H9 (cell line): ENCODE results near the gene GABBR2. TPM values are rescaled to one million over a fixed set of nuclear protein-coding genes. Genes with fewer than 3 reads are reported as not detected.

Experiments used
- DNase-seq: peaks from one replicate; pipeline ENCODE4 v3.0.0-alpha.2; 2017
- H2AFZ ChIP-seq: one replicate; pipeline ENCODE4 v1.6.1; 2013; ENCODE audit warnings: mild to moderate bottlenecking, low read length, control low read depth, moderate library complexity
- H2AK5ac ChIP-seq: 2 replicates; pipeline ENCODE4 v1.6.1; 2013; ENCODE audit warnings: low read length, control low read depth, mixed read lengths; ENCODE audit not compliant: insufficient read length
- H2BK120ac ChIP-seq: one replicate; pipeline ENCODE4 v1.6.1; 2013; ENCODE audit warnings: low read depth, mild to moderate bottlenecking, low read length, control low read depth, inconsistent platforms; ENCODE audit not compliant: poor library complexity, severe bottlenecking
- H2BK12ac ChIP-seq: 2 replicates; pipeline ENCODE4 v1.6.1; 2013; ENCODE audit warnings: low read length, control low read depth, mixed read lengths, low read depth; ENCODE audit not compliant: insufficient read length
- H2BK15ac ChIP-seq: 2 replicates; pipeline ENCODE4 v1.6.1; 2013; ENCODE audit warnings: low read depth, low read length, control low read depth
- H2BK20ac ChIP-seq: one replicate; pipeline ENCODE4 v1.6.1; 2013; ENCODE audit warnings: low read depth, mild to moderate bottlenecking, low read length, control low read depth, inconsistent platforms; ENCODE audit not compliant: poor library complexity, severe bottlenecking
- H2BK5ac ChIP-seq: 2 replicates; pipeline ENCODE4 v1.6.1; 2013; ENCODE audit warnings: low read length, control low read depth, mixed read lengths; ENCODE audit not compliant: insufficient read length
- H3K14ac ChIP-seq: 2 replicates; pipeline ENCODE4 v1.6.1; 2013; ENCODE audit warnings: low read length, control low read depth; ENCODE audit not compliant: insufficient read depth
- H3K18ac ChIP-seq: 2 replicates; pipeline ENCODE4 v1.6.1; 2013; ENCODE audit warnings: low read depth, mild to moderate bottlenecking, mixed read lengths, low read length, control low read depth; ENCODE audit not compliant: insufficient read length
- H3K23ac ChIP-seq: 2 replicates; pipeline ENCODE4 v1.6.1; 2013; ENCODE audit warnings: low read length, control low read depth, mixed read lengths, low read depth; ENCODE audit not compliant: insufficient read length
- H3K23me2 ChIP-seq: 2 replicates; pipeline ENCODE4 v1.6.1; 2013; ENCODE audit warnings: low read depth, mild to moderate bottlenecking, mixed read lengths, low read length, control low read depth; ENCODE audit not compliant: insufficient read length, poor library complexity, severe bottlenecking
- H3K27ac ChIP-seq: 2 replicates; pipeline ENCODE4 v1.5.1; 2013; ENCODE audit warnings: low read length, control low read depth, mixed read lengths, low read depth; ENCODE audit not compliant: insufficient read length
- H3K27me3 ChIP-seq: 2 replicates; pipeline ENCODE4 v1.6.1; 2013; ENCODE audit warnings: low read length, control low read depth, inconsistent platforms; ENCODE audit not compliant: insufficient read depth
- H3K4ac ChIP-seq: 2 replicates; pipeline ENCODE4 v1.6.1; 2013; ENCODE audit warnings: low read depth, mild to moderate bottlenecking, control low read depth, inconsistent platforms, low read length, moderate library complexity
- H3K4me1 ChIP-seq: 2 replicates; pipeline ENCODE4 v1.6.1; 2013; ENCODE audit warnings: low read length, control low read depth, inconsistent platforms; ENCODE audit not compliant: insufficient read depth
- H3K4me2 ChIP-seq: 2 replicates; pipeline ENCODE4 v1.6.1; 2013; ENCODE audit warnings: low read length, control low read depth, mixed read lengths; ENCODE audit not compliant: insufficient read length, insufficient read depth
- H3K56ac ChIP-seq: 2 replicates; pipeline ENCODE4 v1.6.1; 2013; ENCODE audit warnings: low read depth, mild to moderate bottlenecking, mixed read lengths, low read length, control low read depth; ENCODE audit not compliant: insufficient read length
- H3K79me1 ChIP-seq: 2 replicates; pipeline ENCODE4 v1.6.1; 2013; ENCODE audit warnings: low read depth, mild to moderate bottlenecking, moderate library complexity, low read length, control low read depth, inconsistent platforms; ENCODE audit not compliant: insufficient read depth, poor library complexity, severe bottlenecking
- H3K79me2 ChIP-seq: 2 replicates; pipeline ENCODE4 v1.6.1; 2013; ENCODE audit warnings: low read length, control low read depth, inconsistent platforms; ENCODE audit not compliant: insufficient read depth
- H3K9ac ChIP-seq: 2 replicates; pipeline ENCODE4 v1.6.1; 2013; ENCODE audit warnings: low read length, control low read depth, mixed read lengths; ENCODE audit not compliant: insufficient read length; ENCODE audit errors: extremely low read depth
- H3K9me3 ChIP-seq: one replicate; pipeline ENCODE4 v1.6.1; 2013; ENCODE audit warnings: low read depth, low read length, inconsistent platforms; ENCODE audit not compliant: control insufficient read depth
- H3T11ph ChIP-seq: one replicate; pipeline ENCODE4 v1.6.1; 2013; ENCODE audit warnings: mild to moderate bottlenecking, low read length, control low read depth, inconsistent platforms
- H4K20me1 ChIP-seq: one replicate; pipeline ENCODE4 v1.6.1; 2013; ENCODE audit not compliant: control insufficient read depth, insufficient read length, insufficient read depth
- H4K5ac ChIP-seq: 2 replicates; pipeline ENCODE4 v1.6.1; 2013; ENCODE audit warnings: low read depth, mild to moderate bottlenecking, mixed read lengths, low read length, control low read depth; ENCODE audit not compliant: insufficient read length
- H4K8ac ChIP-seq: replicated peaks from 2 replicates; pipeline ENCODE4 v1.6.1; 2013; ENCODE audit warnings: low read length, control low read depth, mixed read lengths, low read depth; ENCODE audit not compliant: insufficient read length
- H4K91ac ChIP-seq: 2 replicates; pipeline ENCODE4 v1.6.1; 2013; ENCODE audit warnings: low read depth, mild to moderate bottlenecking, moderate library complexity, mixed read lengths, low read length, control low read depth; ENCODE audit not compliant: insufficient read length
- H3K27ac Mint-ChIP-seq, 3 experiments: 2 replicates in 2 of 3; 3 replicates in 1 of 3; pipeline ENCODE4 v1.8.0; 2020 to 2021; ENCODE audit warnings: mixed read lengths in 3 of 3, mild to moderate bottlenecking in 1 of 3, moderate library complexity in 1 of 3
- H3K27me3 Mint-ChIP-seq: 2 replicates; pipeline ENCODE4 v1.8.0; 2021; ENCODE audit warnings: low read depth, mild to moderate bottlenecking, moderate library complexity, mixed read lengths
- H3K36me3 Mint-ChIP-seq, 3 experiments: 2 replicates in 2 of 3; 3 replicates in 1 of 3; pipeline ENCODE4 v1.8.0; 2020 to 2021; ENCODE audit warnings: low read depth in 3 of 3, mixed read lengths in 3 of 3; ENCODE audit not compliant: insufficient read depth in 1 of 3
- H3K4me1 Mint-ChIP-seq, 2 experiments: 2 replicates each; pipeline ENCODE4 v1.8.0; 2020; ENCODE audit warnings: mixed read lengths in 2 of 2
- H3K4me3 Mint-ChIP-seq, 2 experiments: 2 replicates in 1 of 2; 3 replicates in 1 of 2; pipeline ENCODE4 v1.8.0; 2020 to 2021; ENCODE audit warnings: mild to moderate bottlenecking in 2 of 2, mixed read lengths in 2 of 2, moderate library complexity in 1 of 2
- H3K9me3 Mint-ChIP-seq, 2 experiments: 2 replicates in 1 of 2; 3 replicates in 1 of 2; pipeline ENCODE4 v1.8.0; 2020; ENCODE audit warnings: mild to moderate bottlenecking in 2 of 2, mixed read lengths in 2 of 2, moderate library complexity in 1 of 2
- CTCF ChIP-seq: fragments of 200-600 bp; sonication (generic); conservative IDR thresholded peaks from 3 replicates; pipeline ENCODE4 v1.8.0; 2021; ENCODE audit warnings: antibody characterized with exemption, mild to moderate bottlenecking
- WGBS: extraction: QIAGEN DNeasy Blood & Tissue Kit; methylation state at CpG from one replicate; pipeline ENCODE4 v1.1.7; 2013; ENCODE audit warnings: missing lambda C conversion rate, low lambda C conversion rate, mixed read lengths; ENCODE audit not compliant: insufficient read length; ENCODE audit errors: extremely low coverage; 5-methylcytosine and 5-hydroxymethylcytosine counted together
- total RNA-seq: library from RNA; stranded (reverse); gene quantifications from 2 replicates; pipeline ENCODE4 v1.2.1, GENCODE V29; 2021

Gene GABBR2
- total RNA-seq, 1 experiment from 2014 or later, result 0.66 TPM

- Histone ChIP-seq H3K9me3 (no peaks in the 10 kb centered on the region), H3K9ac (no peak overlapping the region), H3K79me1 (no peaks in the 10 kb centered on the region), H2BK120ac (no peak overlapping the region), H3K23me2 (no peaks in the 10 kb centered on the region), H3K4me2 (no peak overlapping the region), H3K27me3 (no peaks in the 10 kb centered on the region), H3K4ac (no peak overlapping the region), H3K23ac (no peak overlapping the region), H2BK15ac (no peak overlapping the region), H3K14ac (no peak overlapping the region), H3K27ac (no peak overlapping the region), H3K79me2 (no peaks in the 10 kb centered on the region), H3T11ph (no peak overlapping the region), H3K56ac (no peak overlapping the region), H4K8ac (no peak overlapping the region), H2AK5ac (no peak overlapping the region), H2BK12ac (no peak overlapping the region), H4K5ac (no peak overlapping the region), H3K4me1 (no peaks in the 10 kb centered on the region), H3K18ac (no peak overlapping the region), H4K20me1 (no peaks in the 10 kb centered on the region), H4K91ac (no peak overlapping the region), H2BK5ac (no peak overlapping the region), H2AFZ (no peak overlapping the region), H2BK20ac (no peak overlapping the region)
- Mint-ChIP-seq H3K36me3 (no peaks in the 10 kb centered on the region), H3K4me1 (no peaks in the 10 kb centered on the region), H3K27ac (no peak overlapping the region), H3K9me3 (no peaks in the 10 kb centered on the region; a peak in 1 of 5 replicates), H3K4me3 (no peak overlapping the region), H3K27me3 (peaks cover 1% of the 10 kb centered on the region)
- TF ChIP-seq CTCF, result no peak
- no peak for DNase-seq
- WGBS, result no CpG with 5 or more reads among the region's 3 CpGs
Observed at GRCh38 chr9:98558575-98558974, 150.2 kb downstream of the GABBR2 start.
